ENCODE measurements around the gene FLRT1.
"Not testable (repeated sequence)": the region's sequence is repeated elsewhere in the genome, so short reads cannot be mapped to it uniquely, and the experiment has no call there.

The FLRT1 gene

GRCh38 chr11:64026575-64027205, 9.0 kb upstream of the FLRT1 start:
- DNase-seq = no peak

- no peak for DNase-seq
Observed at GRCh38 chr11:64027651-64028397, 7.9 kb upstream of the FLRT1 start.

GRCh38 chr11:64028398-64029115, 7.2 kb upstream of the FLRT1 start:
- no peak for DNase-seq

GRCh38 chr11:64029773-64030172, 6.0 kb upstream of the FLRT1 start:
- DNase-seq = no peak

GRCh38 chr11:64031001-64031400, 4.7 kb upstream of the FLRT1 start:
- DNase-seq = no peak

- DNase-seq = no peak
Observed at GRCh38 chr11:64032050-64032449, 3.7 kb upstream of the FLRT1 start.

GRCh38 chr11:64034411-64034811, 1.3 kb upstream of the FLRT1 start:
- DNase-seq = no peak

GRCh38 chr11:64035081-64035524, 628 bp upstream of the FLRT1 start:
- DNase-seq = no peak

GRCh38 chr11:64036087-64037026, 626 bp downstream of the FLRT1 start:
- no peak for DNase-seq

- DNase-seq = no peak
Observed at GRCh38 chr11:64037027-64037634, 1.4 kb downstream of the FLRT1 start.

- no peak for DNase-seq
Observed at GRCh38 chr11:64038500-64038899, 2.8 kb downstream of the FLRT1 start.

- DNase-seq = no peak
Observed at GRCh38 chr11:64039012-64039665, 3.4 kb downstream of the FLRT1 start.

- no peak for DNase-seq
Observed at GRCh38 chr11:64040684-64041322, 5.1 kb downstream of the FLRT1 start.

GRCh38 chr11:64041846-64042245, 6.1 kb downstream of the FLRT1 start:
- DNase-seq = no peak

- DNase-seq = no peak
Observed at GRCh38 chr11:64042301-64042700, 6.6 kb downstream of the FLRT1 start.

- DNase-seq = no peak
Observed at GRCh38 chr11:64043545-64043944, 7.8 kb downstream of the FLRT1 start.

GRCh38 chr11:64044730-64045393, 9.1 kb downstream of the FLRT1 start:
- no peak for DNase-seq

- no peak for DNase-seq
Observed at GRCh38 chr11:64045700-64046099, 10.0 kb downstream of the FLRT1 start.

- not testable (repeated sequence) for DNase-seq
Observed at GRCh38 chr11:64047373-64047772, 11.6 kb downstream of the FLRT1 start.

GRCh38 chr11:64048042-64048854, 12.5 kb downstream of the FLRT1 start:
- no peak for DNase-seq

Measured in stimulated activated CD4-positive, alpha-beta T cell treated with anti-CD3 and anti-CD28 coated beads, Interleukin-4, amount 100 ng/mL, for 24 hours (primary cell).